Measurements from ENCODE around the gene SCN8A. TPM values are rescaled to one million over a fixed set of nuclear protein-coding genes. Genes with fewer than 3 reads are reported as not detected.

Gene SCN8A
- total and polyA plus RNA-seq, 8 donors = 0.26 to 3.3 (median 1.3) TPM

GRCh38 chr12:51626629-51627028, 35.6 kb downstream of the SCN8A start:
- no peak overlapping the region for H3K27ac ChIP-seq
- ATAC-seq = no peak
- TF ChIP-seq CTCF (IDR thresholded peaks at IDR 0.05) = no peak
- H3K27me3 ChIP-seq = no peaks in the 10 kb centered on the region
- H3K4me3 ChIP-seq = no peak overlapping the region
- H3K4me1 ChIP-seq = no peaks in the 10 kb centered on the region
- DNase-seq = no peak
- H3K36me3 ChIP-seq = no peaks in the 10 kb centered on the region
- intact Hi-C loops (cut with DNase I) = no loop called here
- H3K9me3 ChIP-seq = no peaks in the 10 kb centered on the region

- ATAC-seq (no peak), DNase-seq (no peak)
- H3K9me3 ChIP-seq = no peaks in the 10 kb centered on the region
- TF ChIP-seq CTCF (IDR thresholded peaks at IDR 0.05) = no peak
- no peaks in the 10 kb centered on the region for H3K27me3 ChIP-seq
- H3K4me1 ChIP-seq = no peaks in the 10 kb centered on the region
- H3K4me3 ChIP-seq = no peak overlapping the region
- H3K27ac ChIP-seq = no peak overlapping the region
- intact Hi-C loops (cut with DNase I) = no loop called here
- no peaks in the 10 kb centered on the region for H3K36me3 ChIP-seq
These were observed 39.3 kb downstream of the SCN8A start for GRCh38 chr12:51630256-51630880.

- ATAC-seq = no peak
- Histone ChIP-seq H3K9me3 (no peaks in the 10 kb centered on the region), H3K4me3 (no peak overlapping the region), H3K4me1 (no peaks in the 10 kb centered on the region), H3K36me3 (no peaks in the 10 kb centered on the region), H3K27me3 (no peaks in the 10 kb centered on the region), H3K27ac (no peak overlapping the region)
- DNase-seq = no peak
- intact Hi-C loops (cut with DNase I) = no loop called here
- TF ChIP-seq CTCF (IDR thresholded peaks at IDR 0.05) = no peak
These were observed 40.0 kb downstream of the SCN8A start for GRCh38 chr12:51630986-51631385.

- no peaks in the 10 kb centered on the region for H3K36me3 ChIP-seq
- H3K4me1 ChIP-seq = no peaks in the 10 kb centered on the region
- H3K27me3 ChIP-seq = no peaks in the 10 kb centered on the region
- no peak overlapping the region for H3K4me3 ChIP-seq
- intact Hi-C loops (cut with DNase I) = no loop called here
- ATAC-seq = no peak
- no peak overlapping the region for H3K27ac ChIP-seq
- no peak for TF ChIP-seq CTCF (IDR thresholded peaks at IDR 0.05)
- H3K9me3 ChIP-seq = no peaks in the 10 kb centered on the region
- no peak for DNase-seq
These were observed 40.6 kb downstream of the SCN8A start for GRCh38 chr12:51631591-51631990.

GRCh38 chr12:51632623-51633022, 41.6 kb downstream of the SCN8A start:
- Histone ChIP-seq H3K9me3 (peaks cover 0 to 6% of the 10 kb centered on the region in 2 donors), H3K27ac (no peak overlapping the region), H3K4me1 (no peaks in the 10 kb centered on the region), H3K27me3 (no peaks in the 10 kb centered on the region), H3K36me3 (no peaks in the 10 kb centered on the region), H3K4me3 (no peak overlapping the region)
- no peak for ATAC-seq
- no peak for TF ChIP-seq CTCF (IDR thresholded peaks at IDR 0.05)
- DNase-seq = no peak
- intact Hi-C loops (cut with DNase I) = no loop called here
